Activated naive CD8-positive, alpha-beta T cell treated with anti-CD3 and anti-CD28 coated beads for 36 hours (primary cell): ENCODE measurements around the gene LPIN3. TPM values are rescaled to one million over a fixed set of nuclear protein-coding genes. Genes with fewer than 3 reads are reported as not detected.

ENCODE experiments used
- DNase-seq: peaks from one replicate; pipeline ENCODE4 v3.0.0; 2021
- H3K27ac Mint-ChIP-seq: one replicate; pipeline ENCODE4 v1.8.0; 2022; ENCODE audit warnings: mild to moderate bottlenecking, moderate library complexity, mixed read lengths
- H3K27me3 Mint-ChIP-seq: one replicate; pipeline ENCODE4 v1.8.0; 2022; ENCODE audit warnings: mild to moderate bottlenecking, mixed read lengths
- H3K36me3 Mint-ChIP-seq: one replicate; pipeline ENCODE4 v1.8.0; 2021; ENCODE audit warnings: mild to moderate bottlenecking, mixed read lengths
- H3K4me1 Mint-ChIP-seq: one replicate; pipeline ENCODE4 v1.8.0; 2021; ENCODE audit warnings: mixed read lengths
- H3K4me3 Mint-ChIP-seq: one replicate; pipeline ENCODE4 v1.8.0; 2022; ENCODE audit warnings: mild to moderate bottlenecking, moderate library complexity, mixed read lengths
- H3K9me3 Mint-ChIP-seq: one replicate; pipeline ENCODE4 v1.8.0; 2022; ENCODE audit warnings: mixed read lengths
- total RNA-seq, 2 experiments: library from RNA; stranded (reverse); gene quantifications; one replicate each; pipeline ENCODE4 v1.2.3, GENCODE V29; 2021

LPIN3 gene
- total RNA-seq, 2 experiments from 2014 or later, result 1.4 to 1.8 TPM

- no peaks in the 10 kb centered on the region for H3K36me3 Mint-ChIP-seq
- no peaks in the 10 kb centered on the region for H3K4me1 Mint-ChIP-seq
- no peak for DNase-seq
- no peak overlapping the region for H3K4me3 Mint-ChIP-seq
- no peaks in the 10 kb centered on the region for H3K9me3 Mint-ChIP-seq
- no peaks in the 10 kb centered on the region for H3K27me3 Mint-ChIP-seq
- H3K27ac Mint-ChIP-seq, result no peak overlapping the region
Observed at GRCh38 chr20:41353530-41353929, 12.9 kb downstream of the LPIN3 start.

GRCh38 chr20:41355192-41355591 lies 14.6 kb downstream of the LPIN3 start:
- H3K27ac Mint-ChIP-seq, result no peak overlapping the region

GRCh38 chr20:41355598-41356203 lies 15.1 kb downstream of the LPIN3 start:
- Mint-ChIP-seq H3K27ac (no peak overlapping the region), H3K27me3 (no peaks in the 10 kb centered on the region), H3K36me3 (no peaks in the 10 kb centered on the region), H3K4me1 (no peaks in the 10 kb centered on the region), H3K4me3 (no peak overlapping the region), H3K9me3 (no peaks in the 10 kb centered on the region)
- DNase-seq, result no peak

More at GRCh38 chr20:41355192-41355591, 14.6 kb downstream of the LPIN3 start:
- no peaks in the 10 kb centered on the region for H3K4me1 Mint-ChIP-seq
- no peaks in the 10 kb centered on the region for H3K36me3 Mint-ChIP-seq
- H3K27me3 Mint-ChIP-seq, result no peaks in the 10 kb centered on the region
- no peaks in the 10 kb centered on the region for H3K9me3 Mint-ChIP-seq
- H3K4me3 Mint-ChIP-seq, result no peak overlapping the region
- DNase-seq, result no peak

GRCh38 chr20:41356951-41357350 lies 16.3 kb downstream of the LPIN3 start:
- H3K36me3 Mint-ChIP-seq, result no peaks in the 10 kb centered on the region
- H3K4me1 Mint-ChIP-seq, result no peaks in the 10 kb centered on the region
- DNase-seq, result no peak
- H3K27ac Mint-ChIP-seq, result no peak overlapping the region
- no peaks in the 10 kb centered on the region for H3K27me3 Mint-ChIP-seq
- no peak overlapping the region for H3K4me3 Mint-ChIP-seq
- no peaks in the 10 kb centered on the region for H3K9me3 Mint-ChIP-seq

GRCh38 chr20:41357424-41358163 lies 17.0 kb downstream of the LPIN3 start:
- H3K27me3 Mint-ChIP-seq, result no peaks in the 10 kb centered on the region

GRCh38 chr20:41358230-41358629 lies 17.6 kb downstream of the LPIN3 start:
- no peaks in the 10 kb centered on the region for H3K9me3 Mint-ChIP-seq
- no peak for DNase-seq
- no peaks in the 10 kb centered on the region for H3K27me3 Mint-ChIP-seq
- no peaks in the 10 kb centered on the region for H3K4me1 Mint-ChIP-seq
- no peak overlapping the region for H3K27ac Mint-ChIP-seq
- no peaks in the 10 kb centered on the region for H3K36me3 Mint-ChIP-seq
- no peak overlapping the region for H3K4me3 Mint-ChIP-seq

More at GRCh38 chr20:41357424-41358163, 17.0 kb downstream of the LPIN3 start:
- no peak for DNase-seq
- no peak overlapping the region for H3K27ac Mint-ChIP-seq
- no peaks in the 10 kb centered on the region for H3K36me3 Mint-ChIP-seq
- no peak overlapping the region for H3K4me3 Mint-ChIP-seq
- no peaks in the 10 kb centered on the region for H3K9me3 Mint-ChIP-seq
- no peaks in the 10 kb centered on the region for H3K4me1 Mint-ChIP-seq

- H3K4me3 Mint-ChIP-seq, result no peak overlapping the region
- H3K27ac Mint-ChIP-seq, result no peak overlapping the region
- no peaks in the 10 kb centered on the region for H3K27me3 Mint-ChIP-seq
- no peaks in the 10 kb centered on the region for H3K36me3 Mint-ChIP-seq
- no peaks in the 10 kb centered on the region for H3K9me3 Mint-ChIP-seq
- no peaks in the 10 kb centered on the region for H3K4me1 Mint-ChIP-seq
- DNase-seq, result no peak
Observed at GRCh38 chr20:41358717-41359116, 18.1 kb downstream of the LPIN3 start.

- no peak for DNase-seq
- H3K9me3 Mint-ChIP-seq, result no peaks in the 10 kb centered on the region
- H3K4me3 Mint-ChIP-seq, result no peak overlapping the region
- H3K36me3 Mint-ChIP-seq, result no peaks in the 10 kb centered on the region
- no peaks in the 10 kb centered on the region for H3K4me1 Mint-ChIP-seq
- H3K27me3 Mint-ChIP-seq, result peaks cover 2% of the 10 kb centered on the region
- H3K27ac Mint-ChIP-seq, result no peak overlapping the region
Observed at GRCh38 chr20:41359541-41360011, 19.0 kb downstream of the LPIN3 start.

GRCh38 chr20:41360831-41361756 lies 20.5 kb downstream of the LPIN3 start:
- Mint-ChIP-seq H3K4me1 (peaks cover 1% of the 10 kb centered on the region), H3K9me3 (no peaks in the 10 kb centered on the region), H3K36me3 (no peaks in the 10 kb centered on the region), H3K27ac (no peak overlapping the region), H3K27me3 (peaks cover 14% of the 10 kb centered on the region), H3K4me3 (no peak overlapping the region)
- no peak for DNase-seq

- DNase-seq, result no peak
- H3K4me3 Mint-ChIP-seq, result no peak overlapping the region
- H3K36me3 Mint-ChIP-seq, result no peaks in the 10 kb centered on the region
- peaks cover 16% of the 10 kb centered on the region for H3K27me3 Mint-ChIP-seq
- peaks cover 1% of the 10 kb centered on the region for H3K4me1 Mint-ChIP-seq
- no peaks in the 10 kb centered on the region for H3K9me3 Mint-ChIP-seq
- no peak overlapping the region for H3K27ac Mint-ChIP-seq
Observed at GRCh38 chr20:41361757-41362747, 21.4 kb downstream of the LPIN3 start.

GRCh38 chr20:41362748-41363140 lies 22.1 kb downstream of the LPIN3 start:
- Mint-ChIP-seq H3K36me3 (no peaks in the 10 kb centered on the region), H3K4me1 (peaks cover 7% of the 10 kb centered on the region), H3K4me3 (no peak overlapping the region), H3K27me3 (peaks cover 23% of the 10 kb centered on the region), H3K9me3 (no peaks in the 10 kb centered on the region), H3K27ac (no peak overlapping the region)
- DNase-seq, result no peak

- H3K4me3 Mint-ChIP-seq, result no peak overlapping the region
- peaks cover 30% of the 10 kb centered on the region for H3K27me3 Mint-ChIP-seq
- no peaks in the 10 kb centered on the region for H3K36me3 Mint-ChIP-seq
- peaks cover 7% of the 10 kb centered on the region for H3K4me1 Mint-ChIP-seq
- H3K27ac Mint-ChIP-seq, result no peak overlapping the region
- no peak for DNase-seq
- no peaks in the 10 kb centered on the region for H3K9me3 Mint-ChIP-seq
Observed at GRCh38 chr20:41363601-41364000, 23.0 kb downstream of the LPIN3 start.

GRCh38 chr20:41364236-41364855 lies 23.7 kb downstream of the LPIN3 start:
- no peak for DNase-seq
- Mint-ChIP-seq H3K27me3 (peaks cover 36% of the 10 kb centered on the region), H3K27ac (no peak overlapping the region), H3K4me1 (peaks cover 7% of the 10 kb centered on the region), H3K36me3 (no peaks in the 10 kb centered on the region), H3K4me3 (no peak overlapping the region), H3K9me3 (no peaks in the 10 kb centered on the region)
